Stimulated activated CD4-positive, alpha-beta T cell treated with anti-CD3 and anti-CD28 coated beads, Interleukin-4, amount 100 ng/mL, for 4 hours (primary cell): Measurements from ENCODE around the gene VTI1A.
"Not testable (repeated sequence)": the region's sequence is repeated elsewhere in the genome, so short reads cannot be mapped to it uniquely, and the experiment has no call there.

Experiments used
- DNase-seq, 2 experiments: peaks; one replicate each; pipeline ENCODE4 v3.0.0-alpha.2; 2020

The VTI1A gene

GRCh38 chr10:112731450-112731849 lies 284.4 kb downstream of the VTI1A start:
- not testable (repeated sequence) for DNase-seq

- DNase-seq = no peak
These were observed 285.4 kb downstream of the VTI1A start for GRCh38 chr10:112732277-112732921.

DNA sequence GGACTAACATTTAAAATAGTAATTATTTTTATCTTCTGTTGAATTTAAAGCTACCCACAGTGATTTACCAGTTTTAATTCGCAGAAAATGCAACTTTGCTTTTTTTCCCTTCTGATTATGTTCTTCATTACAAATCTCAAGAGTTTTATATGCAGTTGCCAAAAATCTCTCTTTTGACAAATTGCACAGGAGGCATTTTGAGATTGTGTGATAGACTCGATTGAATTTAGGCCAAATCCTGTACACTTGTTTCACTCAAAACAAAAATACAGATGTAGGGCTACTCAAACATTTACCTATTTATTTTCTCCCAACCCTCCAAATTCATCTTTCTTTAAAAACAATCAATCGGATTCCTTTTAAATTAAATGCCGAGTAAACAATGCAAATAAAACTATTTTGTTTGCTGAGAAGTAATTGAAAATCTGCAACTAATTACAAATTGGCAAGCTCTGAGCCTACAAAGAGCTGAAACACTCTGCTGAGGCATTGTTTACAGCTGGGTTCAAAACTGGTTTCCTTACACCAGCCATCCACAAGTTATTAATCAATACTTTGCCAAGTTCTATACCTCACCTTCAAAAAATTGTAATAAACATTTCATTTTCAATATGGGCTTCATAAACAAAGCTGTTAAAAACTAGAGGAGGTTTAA lies 288.2 kb downstream of the VTI1A start:
- DNase-seq = no peak

DNA sequence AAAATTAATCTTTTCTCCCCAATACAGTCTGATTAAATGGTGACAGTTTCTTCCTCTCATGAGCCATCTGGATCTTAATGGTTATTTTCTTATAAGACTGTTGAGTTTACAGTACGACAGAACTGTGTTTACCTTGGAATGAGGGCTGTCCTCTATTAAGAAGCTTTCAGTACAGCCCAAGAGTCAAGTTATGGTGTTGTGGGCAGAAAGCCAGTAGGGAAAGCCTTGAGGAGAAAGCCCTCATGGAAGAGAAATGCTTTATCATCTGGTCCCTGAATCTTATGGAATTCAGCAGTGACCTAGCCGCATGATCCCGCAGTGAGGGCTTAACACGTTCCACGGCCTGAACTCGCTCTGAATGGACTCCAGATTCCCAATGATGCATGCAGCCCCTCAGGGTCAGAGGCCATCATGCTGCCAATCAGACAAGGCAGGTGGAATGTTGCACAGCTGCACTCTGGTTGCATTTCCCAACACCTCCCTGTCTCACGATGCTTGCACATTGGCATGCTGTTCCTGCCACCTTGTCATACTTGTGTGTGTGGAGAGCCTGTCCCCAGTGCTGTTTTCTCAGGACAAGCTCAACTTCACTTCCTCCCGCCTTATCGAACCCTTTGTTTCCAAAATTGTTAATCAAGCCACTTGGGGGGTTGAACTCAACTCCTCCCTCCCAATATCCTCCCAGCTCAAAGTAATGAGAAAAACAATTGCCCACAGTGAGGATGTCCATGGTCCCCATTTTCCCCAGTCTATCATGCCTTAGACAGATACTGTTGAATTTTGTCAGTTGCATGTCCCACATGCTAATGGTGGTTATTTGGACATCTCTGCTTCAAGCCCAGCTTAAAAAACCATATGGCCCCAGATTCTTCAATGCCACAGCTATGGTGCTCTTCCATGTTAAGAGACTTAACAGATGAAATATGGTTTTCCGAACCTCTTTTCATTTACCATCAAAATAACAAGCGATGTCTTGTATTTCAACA lies 291.9 kb downstream of the VTI1A start:
- no peak for DNase-seq

- no peak for DNase-seq
These were observed 292.8 kb downstream of the VTI1A start for GRCh38 chr10:112739592-112740353.

DNA sequence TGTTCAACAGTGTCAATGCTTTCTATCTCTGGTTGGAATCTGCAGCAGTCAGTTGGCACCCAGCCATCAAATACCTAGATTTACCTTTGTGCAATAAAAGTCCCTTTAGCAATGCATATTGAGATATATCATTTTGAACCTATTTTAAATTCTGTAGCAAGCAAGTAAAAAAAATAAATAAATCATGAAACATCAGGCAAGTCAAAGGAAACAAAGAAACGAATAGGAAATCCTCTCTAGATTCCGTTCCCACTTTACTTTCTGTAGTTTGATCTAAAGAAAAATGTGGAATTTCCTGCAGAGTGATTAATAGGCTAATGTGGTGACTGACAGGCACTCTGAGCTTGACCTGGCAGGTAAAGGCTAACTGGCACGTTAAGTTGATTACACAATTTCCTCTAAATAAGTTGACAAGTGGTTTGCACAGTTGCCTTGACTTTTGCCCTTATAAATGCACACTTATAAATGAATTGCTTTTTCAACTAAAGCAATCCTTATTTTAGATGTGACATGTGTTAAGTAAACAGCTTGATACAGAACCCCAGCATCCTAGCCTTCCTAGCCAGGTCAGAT lies 294.9 kb downstream of the VTI1A start:
- no peak for DNase-seq

GRCh38 chr10:112744181-112745096 lies 297.4 kb downstream of the VTI1A start:
- no peak for DNase-seq

- DNase-seq = no peak
These were observed 299.3 kb downstream of the VTI1A start for GRCh38 chr10:112746329-112746728.

- DNase-seq = no peak
These were observed 303.6 kb downstream of the VTI1A start for GRCh38 chr10:112750427-112751167.

GRCh38 chr10:112751651-112752050 lies 304.6 kb downstream of the VTI1A start:
- DNase-seq = no peak

GRCh38 chr10:112752288-112752687 lies 305.3 kb downstream of the VTI1A start:
- no peak for DNase-seq

DNA sequence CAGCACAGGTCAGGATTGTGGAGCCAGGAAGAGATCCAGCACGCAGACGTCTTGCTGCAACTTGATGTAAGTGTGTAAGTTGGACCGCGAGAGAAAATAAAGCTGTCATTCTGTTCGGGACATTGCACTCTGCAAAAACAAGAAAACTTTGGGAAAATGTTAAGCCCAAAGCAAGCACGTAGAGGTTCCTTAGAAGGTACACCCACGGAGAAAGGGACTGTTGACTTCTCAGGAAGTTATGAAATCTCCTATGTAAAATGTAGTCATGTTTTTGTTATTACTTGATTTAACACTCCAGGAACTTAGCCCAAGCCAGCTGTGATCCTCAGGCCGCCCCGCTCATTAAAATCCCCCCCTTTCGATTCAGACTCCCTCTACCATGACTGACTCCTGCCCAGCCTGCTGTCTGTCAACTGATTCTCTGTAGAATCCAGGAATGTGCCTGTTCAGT lies 307.0 kb downstream of the VTI1A start:
- DNase-seq = no peak

DNA sequence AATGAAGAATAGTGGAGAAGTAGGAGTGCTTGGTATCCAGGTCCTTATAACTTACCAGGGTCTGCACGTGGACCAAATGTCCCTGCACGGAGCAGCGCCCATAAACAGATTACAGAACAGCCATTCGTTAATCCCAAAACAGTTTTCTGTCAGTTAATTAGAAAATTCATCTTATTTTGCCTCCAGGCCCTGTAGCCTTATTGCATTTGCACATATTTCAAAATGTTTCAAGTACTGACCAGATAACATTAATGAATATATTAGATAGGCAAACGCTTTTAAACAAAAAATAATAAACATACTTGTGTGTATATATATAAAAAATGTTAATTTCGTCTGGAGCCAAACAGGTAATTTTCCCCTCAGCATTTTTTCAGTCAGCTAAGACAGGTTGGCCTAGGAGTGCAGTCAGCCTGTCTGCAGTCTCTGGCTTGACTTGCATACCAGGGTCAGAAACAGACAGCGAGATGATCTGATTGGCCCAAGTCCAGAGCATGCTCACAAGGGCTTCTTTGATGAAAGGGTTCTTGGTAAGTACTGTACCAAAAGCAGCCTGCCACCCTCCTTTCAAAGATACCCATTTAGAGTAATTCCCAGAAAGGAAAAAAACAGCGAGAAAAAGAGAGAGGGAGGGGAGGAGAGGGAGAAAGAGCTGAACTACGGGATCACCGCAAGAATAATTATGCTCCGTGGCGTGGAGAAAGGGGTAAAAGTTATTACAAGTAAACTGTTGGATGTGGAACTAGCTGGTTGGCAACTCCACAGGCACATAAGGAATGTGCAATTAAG lies 308.6 kb downstream of the VTI1A start:
- DNase-seq = no peak

DNA sequence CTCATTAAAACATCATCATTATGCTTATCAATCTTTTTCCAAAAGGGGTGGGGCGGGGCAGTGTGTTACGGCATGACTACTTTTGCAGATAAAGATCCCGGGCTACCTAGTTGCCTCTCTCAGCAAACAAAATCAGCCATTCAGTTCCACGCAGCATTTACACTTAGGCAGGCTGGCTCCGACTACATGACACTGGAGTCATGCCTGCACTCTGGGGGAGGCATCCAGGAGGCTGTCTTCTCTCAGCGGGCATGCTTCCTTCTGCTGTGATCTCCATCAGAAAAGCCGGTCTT lies 309.2 kb downstream of the VTI1A start:
- no peak for DNase-seq

GRCh38 chr10:112758961-112759360 lies 311.9 kb downstream of the VTI1A start:
- DNase-seq = no peak

DNA sequence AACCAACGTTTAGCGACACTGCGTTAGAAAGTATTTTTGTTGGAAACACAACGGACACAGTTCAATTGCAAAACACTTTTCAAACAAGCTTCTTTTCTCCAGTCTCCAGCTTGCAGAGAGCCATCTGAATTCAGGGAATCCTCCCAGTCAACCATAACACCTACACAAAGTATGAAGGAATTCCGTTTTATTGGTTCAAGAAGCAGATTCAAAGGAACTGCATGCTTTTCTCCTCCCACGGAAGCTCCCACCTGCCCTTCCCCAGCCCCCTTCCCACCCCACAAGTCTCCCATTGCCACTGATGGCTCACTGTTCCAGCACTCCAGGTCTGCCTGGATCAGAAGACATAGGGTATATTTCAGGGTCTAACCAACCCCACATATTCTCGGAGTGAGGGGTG lies 312.5 kb downstream of the VTI1A start:
- no peak for DNase-seq

GRCh38 chr10:112761256-112761655 lies 314.2 kb downstream of the VTI1A start:
- DNase-seq = no peak

DNA sequence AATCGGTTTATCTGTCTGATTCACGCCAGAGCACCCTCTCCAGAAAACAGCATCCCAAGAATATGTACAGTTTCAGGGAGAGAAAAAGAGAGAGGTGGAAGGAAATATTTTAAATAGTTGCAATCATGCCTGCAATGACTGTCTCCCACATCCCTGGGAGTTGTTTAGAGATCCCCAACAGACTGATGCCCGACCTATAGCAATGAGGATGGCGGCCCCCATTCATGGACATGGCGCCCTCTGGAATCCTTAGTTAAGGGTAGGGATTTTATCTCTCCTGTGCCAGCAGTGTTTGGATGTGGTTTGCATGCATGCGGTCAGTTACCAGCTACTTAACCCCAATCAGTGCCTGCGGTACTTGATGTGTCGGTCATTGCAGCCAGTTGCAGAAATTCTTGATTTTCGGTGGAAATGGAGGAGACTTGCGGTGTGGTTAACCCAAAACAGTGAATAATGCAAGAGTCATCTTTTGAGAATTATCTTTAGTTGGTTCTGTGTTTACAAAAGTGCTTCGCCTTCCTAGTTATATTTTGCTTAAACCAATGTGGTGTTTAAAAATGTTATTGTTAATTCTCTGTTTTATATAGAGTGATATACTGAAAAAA lies 317.0 kb downstream of the VTI1A start:
- no peak for DNase-seq

GRCh38 chr10:112765717-112766235 lies 318.8 kb downstream of the VTI1A start:
- DNase-seq = no peak
